ENCODE measurements around the gene IFNAR1. TPM values are rescaled to one million over a fixed set of nuclear protein-coding genes. Genes with fewer than 3 reads are reported as not detected.

Gene IFNAR1
- total and polyA plus RNA-seq, 2 of the 8 experiments (the other 6 are each of a cell fraction or from before 2014, with no cell fraction given): 3.1 to 17.1 TPM

Other genes with a start within 250 kb of the IFNAR1 start
- 13.9 and 16.1 TPM in 2 replicates for gene IFNAR2, start 95.0 kb upstream of the IFNAR1 start, total RNA-seq (2021; fragmentation: NEBNext Ultra II Directional; extraction: Animal tissue kit (Norgen Biotek cat#: 25700))
- gene IFNAR2, start 95.0 kb upstream of the IFNAR1 start, polyA plus RNA-seq (2011; rRNA removed): 8.6 and 12.2 TPM in 2 replicates
- 2.5 and 3.2 TPM in 2 replicates for gene IL10RB, start 58.6 kb upstream of the IFNAR1 start, total RNA-seq (2021; fragmentation: NEBNext Ultra II Directional; extraction: Animal tissue kit (Norgen Biotek cat#: 25700))
- gene IL10RB, start 58.6 kb upstream of the IFNAR1 start, polyA plus RNA-seq (2011; rRNA removed): 2.7 and 2.9 TPM in 2 replicates
- gene IFNGR2, start 78.4 kb downstream of the IFNAR1 start, total RNA-seq (2021; fragmentation: NEBNext Ultra II Directional; extraction: Animal tissue kit (Norgen Biotek cat#: 25700)): 34.9 and 36.0 TPM in 2 replicates
- gene IFNGR2, start 78.4 kb downstream of the IFNAR1 start, polyA plus RNA-seq (2011; rRNA removed): 33.4 and 46.4 TPM in 2 replicates
- 16.8 and 17.8 TPM in 2 replicates for gene TMEM50B, start 155.0 kb downstream of the IFNAR1 start, total RNA-seq (2021; fragmentation: NEBNext Ultra II Directional; extraction: Animal tissue kit (Norgen Biotek cat#: 25700))
- 20.5 and 21.9 TPM in 2 replicates for gene TMEM50B, start 155.0 kb downstream of the IFNAR1 start, polyA plus RNA-seq (2011; rRNA removed)
- 4.2 and 4.3 TPM in 2 replicates for gene DNAJC28, start 166.7 kb downstream of the IFNAR1 start, total RNA-seq (2021; fragmentation: NEBNext Ultra II Directional; extraction: Animal tissue kit (Norgen Biotek cat#: 25700))
- 0.75 and 0.97 TPM in 2 replicates for gene DNAJC28, start 166.7 kb downstream of the IFNAR1 start, polyA plus RNA-seq (2011; rRNA removed)
- gene GART, start 217.1 kb downstream of the IFNAR1 start, total RNA-seq (2021; fragmentation: NEBNext Ultra II Directional; extraction: Animal tissue kit (Norgen Biotek cat#: 25700)): 231 TPM in 2 replicates
- 20.6 and 23.1 TPM in 2 replicates for gene GART, start 217.1 kb downstream of the IFNAR1 start, polyA plus RNA-seq (2011; rRNA removed)
- gene SON, start 218.1 kb downstream of the IFNAR1 start, total RNA-seq (2021; fragmentation: NEBNext Ultra II Directional; extraction: Animal tissue kit (Norgen Biotek cat#: 25700)): 270 and 274 TPM in 2 replicates
- 113 and 122 TPM in 2 replicates for gene SON, start 218.1 kb downstream of the IFNAR1 start, polyA plus RNA-seq (2011; rRNA removed)